GDM1 (cell line): ENCODE data around the gene SBF2.
"Not testable (repeated sequence)": the region's sequence is repeated elsewhere in the genome, so short reads cannot be mapped to it uniquely, and the experiment has no call there.

Source experiments
- DNase-seq: peaks from one replicate; lab custom pipeline; 2025; lab: John Stamatoyannopoulos, UW

SBF2 gene

GRCh38 chr11:9952511-9953196, 341.4 kb downstream of the SBF2 start:
- DNase-seq = no peak

GRCh38 chr11:9951807-9952206, 342.2 kb downstream of the SBF2 start:
- no peak for DNase-seq

GRCh38 chr11:9950462-9950861, 343.6 kb downstream of the SBF2 start:
- DNase-seq = no peak

DNA sequence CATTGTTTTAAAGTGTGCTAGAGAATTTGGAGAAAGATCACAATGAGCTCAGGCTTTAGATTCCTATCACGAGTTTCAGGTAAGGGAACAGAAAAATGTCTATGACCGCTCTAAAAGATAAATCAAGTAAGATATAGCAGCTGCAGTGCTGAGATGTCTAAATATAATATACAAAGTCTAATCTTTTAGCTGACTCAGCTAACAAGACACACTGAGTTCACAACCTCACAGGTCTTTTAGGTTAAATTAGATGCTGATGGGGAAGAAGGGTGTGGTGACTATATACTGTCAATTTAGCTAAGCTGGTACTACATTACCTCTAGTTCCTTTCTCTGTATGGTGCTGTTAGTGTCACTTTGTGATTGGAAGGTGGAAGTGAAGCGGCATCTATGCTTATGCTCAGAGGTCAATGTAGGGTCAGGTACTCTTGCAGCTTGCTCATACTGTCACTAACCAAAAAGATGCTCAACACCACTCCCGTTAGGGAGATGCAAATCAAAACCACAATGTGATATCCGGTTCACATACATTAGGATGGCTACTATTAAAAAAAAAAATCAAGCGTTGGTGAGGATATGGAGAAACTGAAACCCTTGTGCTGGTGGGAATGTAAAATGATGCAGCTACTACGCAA, 346.7 kb downstream of the SBF2 start:
- DNase-seq = no peak

DNA sequence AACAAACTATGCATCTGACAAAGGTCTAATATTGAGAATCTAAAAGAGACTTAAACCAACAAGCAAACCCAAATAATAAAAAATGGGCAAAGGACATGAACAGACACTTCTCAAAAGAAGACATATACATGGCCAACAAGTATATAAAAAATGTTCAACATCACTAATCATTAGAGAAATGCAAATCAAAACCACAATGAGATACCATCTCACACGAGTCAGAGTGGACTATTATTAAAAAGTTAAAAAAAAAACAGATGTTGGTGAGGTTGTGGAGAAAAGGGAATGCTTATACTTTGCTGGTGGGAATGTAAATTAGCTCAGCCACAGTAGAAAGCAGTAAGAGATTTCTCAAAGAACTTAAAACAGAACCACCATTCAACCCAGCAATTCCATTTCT, 348.3 kb downstream of the SBF2 start:
- not testable (repeated sequence) for DNase-seq

GRCh38 chr11:9943386-9944110, 350.5 kb downstream of the SBF2 start:
- no peak for DNase-seq

DNA sequence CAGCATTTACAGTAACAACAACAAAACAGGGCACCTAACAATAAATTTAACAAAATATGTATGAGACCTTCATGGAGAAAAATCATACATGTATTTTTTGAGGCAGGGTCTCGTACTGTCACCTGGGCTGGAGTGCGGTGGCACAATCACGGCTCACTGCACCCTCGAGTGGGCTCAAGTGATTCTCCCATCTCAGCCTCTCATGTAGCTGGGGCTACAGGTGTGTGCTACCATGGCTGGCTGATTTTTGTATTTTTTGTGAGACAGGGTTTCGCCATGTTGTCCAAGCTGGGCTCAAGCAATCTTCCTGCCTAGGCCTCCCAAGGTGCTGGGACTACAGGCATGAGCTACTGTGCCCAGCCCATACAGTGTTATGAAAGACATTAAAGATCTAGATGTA, 352.0 kb downstream of the SBF2 start:
- no peak for DNase-seq

DNA sequence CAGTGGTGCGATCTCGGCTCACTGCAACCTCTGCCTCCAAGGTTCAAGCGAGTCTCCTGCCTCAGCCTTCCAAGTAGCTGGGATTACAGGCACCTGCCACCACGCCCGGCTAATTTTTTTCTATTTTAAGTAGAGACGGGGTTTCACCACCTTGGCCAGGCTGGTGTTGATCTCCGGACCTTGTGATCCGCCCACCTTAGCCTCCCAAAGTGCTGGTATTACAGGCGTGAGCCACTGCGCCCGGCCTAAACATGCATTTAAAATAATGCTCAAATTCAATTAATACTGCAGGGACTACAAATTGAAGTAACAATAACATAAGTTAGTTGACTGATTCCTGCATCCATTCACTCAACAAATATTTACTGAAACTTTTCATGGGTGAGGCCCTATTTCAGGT, 354.9 kb downstream of the SBF2 start:
- DNase-seq = not testable (repeated sequence)

DNA sequence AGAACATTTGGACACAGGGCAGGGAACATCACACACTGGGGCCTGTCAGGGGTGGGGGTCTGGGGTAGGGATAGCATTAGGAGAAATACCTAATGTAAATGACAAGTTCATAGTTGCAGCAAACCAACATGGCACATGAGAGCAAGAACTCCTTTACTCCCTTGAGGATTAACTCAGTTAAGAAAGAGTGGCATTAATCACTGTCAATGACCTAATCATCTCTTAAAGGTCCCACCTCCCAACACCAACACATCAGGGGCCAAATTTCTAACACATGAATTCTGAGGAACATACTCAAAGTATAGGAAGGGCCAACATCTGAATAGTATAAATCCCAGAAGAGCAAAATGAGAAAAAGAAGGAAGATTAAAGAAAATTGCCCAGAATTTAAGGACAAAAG, 357.3 kb downstream of the SBF2 start:
- DNase-seq = no peak

- DNase-seq = not testable (repeated sequence)
Observed at GRCh38 chr11:9932843-9933242, 361.2 kb downstream of the SBF2 start.

DNA sequence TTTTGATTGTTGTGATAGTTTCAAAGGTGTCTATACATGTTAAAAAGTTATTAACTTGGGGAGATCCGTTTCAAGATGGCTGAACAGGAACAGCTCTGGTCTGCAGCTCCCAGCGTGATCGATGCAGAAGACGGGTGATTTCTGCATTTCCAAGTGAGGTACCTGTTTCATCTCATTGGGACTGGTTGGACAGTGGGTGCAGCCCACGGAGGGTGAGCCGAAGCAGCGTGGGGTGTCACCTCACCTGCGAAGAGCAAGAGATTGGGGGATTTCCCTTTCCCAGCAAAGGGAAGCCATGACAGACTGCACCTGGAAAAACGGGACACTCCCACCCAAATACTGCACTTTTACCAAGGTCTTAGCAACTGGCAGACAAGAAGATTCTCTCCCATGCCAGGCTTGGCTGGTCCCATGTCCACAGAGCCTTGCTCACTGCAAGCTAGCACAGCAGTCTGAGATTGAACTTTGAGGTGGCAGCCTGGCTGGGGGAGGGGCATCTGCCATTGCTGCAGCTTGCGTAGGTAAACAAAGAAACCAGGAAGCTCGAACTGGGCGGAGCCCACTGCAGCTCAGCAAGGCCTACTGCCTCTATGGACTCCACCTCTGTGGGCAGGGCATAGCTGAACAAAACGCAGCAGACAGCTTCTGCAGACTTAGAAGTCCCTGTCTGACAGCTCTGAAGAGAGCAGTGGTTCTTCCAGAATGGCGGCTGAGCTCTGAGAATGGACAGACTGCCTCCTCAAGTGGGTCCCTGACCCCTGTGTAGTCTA, 363.3 kb downstream of the SBF2 start:
- DNase-seq = not testable (repeated sequence)

GRCh38 chr11:9927670-9928069, 366.3 kb downstream of the SBF2 start:
- DNase-seq = no peak

DNA sequence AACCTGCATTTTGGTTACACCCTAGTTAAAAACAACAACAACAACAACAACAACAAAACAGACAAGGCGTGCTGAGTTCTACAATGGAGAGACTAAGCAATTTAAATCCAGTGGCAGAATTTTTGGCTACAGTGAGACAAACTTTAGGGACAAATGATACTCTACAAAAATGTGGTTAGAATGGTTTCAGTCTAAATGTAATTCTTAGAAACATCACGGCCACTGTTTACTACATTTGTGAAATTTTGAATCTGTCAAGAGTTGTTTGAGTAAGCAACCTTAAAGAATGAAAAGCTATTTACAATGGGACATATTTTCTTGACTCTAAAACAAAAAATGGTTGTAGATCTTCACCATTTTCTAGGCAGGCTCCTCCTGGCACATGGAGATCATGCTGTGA, 370.7 kb downstream of the SBF2 start:
- DNase-seq = no peak

- no peak for DNase-seq
Observed at GRCh38 chr11:9922806-9923205, 371.2 kb downstream of the SBF2 start.

DNA sequence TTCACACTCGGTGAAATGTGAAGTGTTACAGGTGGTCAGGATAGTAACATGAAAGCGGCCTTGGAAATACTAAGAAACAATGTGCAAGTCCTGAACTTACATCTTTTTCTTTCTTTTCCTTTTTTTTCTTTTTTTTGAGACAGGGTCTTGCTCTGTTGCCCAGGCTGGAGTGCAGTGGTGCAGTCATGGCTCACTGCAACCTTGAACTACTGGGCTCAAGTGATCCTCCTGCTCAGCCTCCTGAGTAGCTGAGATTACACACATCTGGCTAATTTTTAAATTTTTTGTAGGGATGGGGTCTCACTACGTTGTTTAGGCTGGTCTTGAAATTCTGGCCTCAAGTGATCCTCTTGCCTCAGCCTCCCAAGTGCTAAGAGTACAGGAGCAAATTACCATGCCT, 377.5 kb downstream of the SBF2 start:
- DNase-seq = no peak

- no peak for DNase-seq
Observed at GRCh38 chr11:9914064-9914463, 380.0 kb downstream of the SBF2 start.

GRCh38 chr11:9905960-9906791, 387.8 kb downstream of the SBF2 start:
- DNase-seq = no peak

GRCh38 chr11:9905501-9905951, 388.5 kb downstream of the SBF2 start:
- no peak for DNase-seq

DNA sequence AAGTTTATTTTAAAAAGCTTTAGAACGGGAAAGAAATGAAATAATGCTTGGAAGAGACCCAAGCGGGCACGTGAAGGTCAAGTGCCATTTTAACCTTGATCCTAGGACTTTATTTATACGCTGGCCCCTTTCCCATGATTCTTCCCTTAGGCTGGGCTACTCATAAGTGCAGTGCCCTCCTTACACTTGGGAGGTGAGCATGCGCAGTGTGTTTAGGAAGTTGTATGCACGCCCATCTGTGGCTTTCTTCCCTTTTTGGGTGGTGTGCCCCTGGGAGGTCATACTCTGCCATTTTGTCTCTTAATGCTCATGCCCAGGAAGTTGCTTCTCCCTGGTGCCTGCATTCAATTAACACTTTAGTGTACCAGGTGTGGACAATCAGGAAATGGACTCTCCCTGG, 390.4 kb downstream of the SBF2 start:
- no peak for DNase-seq

- DNase-seq = no peak
Observed at GRCh38 chr11:9901943-9902342, 392.1 kb downstream of the SBF2 start.

GRCh38 chr11:9900253-9900652, 393.8 kb downstream of the SBF2 start:
- DNase-seq = not testable (repeated sequence)

DNA sequence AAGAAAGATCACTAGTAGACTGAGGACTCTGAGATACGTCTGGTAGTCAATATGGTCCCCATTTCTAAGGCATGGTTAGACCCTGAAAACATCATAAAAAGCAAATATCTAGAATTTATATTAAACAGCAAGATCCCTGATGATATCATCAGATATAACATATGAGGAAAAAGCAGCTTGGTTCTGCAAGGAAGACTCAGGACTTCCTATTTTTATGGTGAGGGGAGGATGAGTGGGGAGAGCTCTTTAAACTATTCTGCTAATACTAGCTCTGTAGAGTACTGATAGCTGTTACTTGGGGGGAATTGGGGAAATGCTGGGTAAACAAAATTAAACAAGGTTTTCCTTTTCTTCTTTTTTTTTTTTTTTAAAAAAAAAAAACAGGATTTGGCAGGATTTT, 394.3 kb downstream of the SBF2 start:
- DNase-seq = no peak
